Measurements from ENCODE around the gene IRF7. TPM values are rescaled to one million over a fixed set of nuclear protein-coding genes. Genes with fewer than 3 reads are reported as not detected.
A peak's percentile ranks its signal among the peaks of the same experiment; 100 is the strongest.

The IRF7 gene
- total and polyA plus RNA-seq, 12 donors = 4.5 to 48.4 (median 11.4) TPM

GRCh38 chr11:571802-572185 is 44.0 kb downstream of the IRF7 start:
- H3K36me3 ChIP-seq = no peaks in the 10 kb centered on the region
- intact Hi-C loops (cut with DNase I) = loop anchor here in 1 of 10 donors (10.0 kb wide), 1 partner anchor 57 kb away; no protein-coding TSS in a partner anchor
- TF ChIP-seq, protein P1, sequence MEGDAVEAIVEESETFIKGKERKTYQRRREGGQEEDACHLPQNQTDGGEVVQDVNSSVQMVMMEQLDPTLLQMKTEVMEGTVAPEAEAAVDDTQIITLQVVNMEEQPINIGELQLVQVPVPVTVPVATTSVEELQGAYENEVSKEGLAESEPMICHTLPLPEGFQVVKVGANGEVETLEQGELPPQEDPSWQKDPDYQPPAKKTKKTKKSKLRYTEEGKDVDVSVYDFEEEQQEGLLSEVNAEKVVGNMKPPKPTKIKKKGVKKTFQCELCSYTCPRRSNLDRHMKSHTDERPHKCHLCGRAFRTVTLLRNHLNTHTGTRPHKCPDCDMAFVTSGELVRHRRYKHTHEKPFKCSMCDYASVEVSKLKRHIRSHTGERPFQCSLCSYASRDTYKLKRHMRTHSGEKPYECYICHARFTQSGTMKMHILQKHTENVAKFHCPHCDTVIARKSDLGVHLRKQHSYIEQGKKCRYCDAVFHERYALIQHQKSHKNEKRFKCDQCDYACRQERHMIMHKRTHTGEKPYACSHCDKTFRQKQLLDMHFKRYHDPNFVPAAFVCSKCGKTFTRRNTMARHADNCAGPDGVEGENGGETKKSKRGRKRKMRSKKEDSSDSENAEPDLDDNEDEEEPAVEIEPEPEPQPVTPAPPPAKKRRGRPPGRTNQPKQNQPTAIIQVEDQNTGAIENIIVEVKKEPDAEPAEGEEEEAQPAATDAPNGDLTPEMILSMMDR (IDR thresholded peaks at IDR 0.05) = no peak
- WGBS, 2 donors = 69 to 72% methylated on average over 8 of the region's 8 CpGs
- H3K4me1 ChIP-seq = peaks cover 6 to 40% (median 35%) of the 10 kb centered on the region in 9 donors
- no peak for ATAC-seq
- H3K4me3 ChIP-seq = no peak overlapping the region
- peaks cover 0 to 21% (median 0%) of the 10 kb centered on the region in 7 donors for H3K27me3 ChIP-seq
- no peak for DNase-seq
- no peak overlapping the region for H3K27ac ChIP-seq
- H3K9me3 ChIP-seq = no peaks in the 10 kb centered on the region

- WGBS, 2 donors = 22 to 25% methylated on average over 36 of the region's 36 CpGs
- DNase-seq (peak; percentile 41 to 78), ATAC-seq (peak; percentile 1 to 49 (median 23))
- Histone ChIP-seq H3K27ac (peak overlapping the region; percentile 94 to 100 (median 98)), H3K4me3 (peak overlapping the region; percentile 60 to 84 (median 74)), H3K27me3 (peaks cover 0 to 9% (median 0%) of the 10 kb centered on the region in 7 donors), H3K4me1 (peaks cover 6 to 29% (median 22%) of the 10 kb centered on the region in 9 donors), H3K9me3 (no peaks in the 10 kb centered on the region), H3K36me3 (no peaks in the 10 kb centered on the region)
- intact Hi-C loops (cut with DNase I) = no loop called here
- TF ChIP-seq, protein P1 (IDR thresholded peaks at IDR 0.05) = no peak
Measured at GRCh38 chr11:569158-569885, 46.4 kb downstream of the IRF7 start.

GRCh38 chr11:568306-569157 is 47.2 kb downstream of the IRF7 start:
- intact Hi-C loops (cut with DNase I) = no loop called here
- peaks cover 0 to 5% (median 0%) of the 10 kb centered on the region in 7 donors for H3K27me3 ChIP-seq
- no peaks in the 10 kb centered on the region for H3K9me3 ChIP-seq
- ATAC-seq = peak; percentile 83 to 95 (median 91)
- H3K36me3 ChIP-seq = peaks cover 0 to 5% (median 0%) of the 10 kb centered on the region in 9 donors
- H3K4me3 ChIP-seq = peak overlapping the region; percentile 60 to 84 (median 74)
- TF ChIP-seq, protein P1 (IDR thresholded peaks at IDR 0.05) = no peak
- peaks cover 6 to 25% (median 18%) of the 10 kb centered on the region in 9 donors for H3K4me1 ChIP-seq
- WGBS, 2 donors = 1% methylated on average over 65 to 118 of the region's 123 CpGs
- DNase-seq = peak; percentile 91 to 95
- peak overlapping the region; percentile 94 to 100 (median 98) for H3K27ac ChIP-seq

- TF ChIP-seq, protein P1 (IDR thresholded peaks at IDR 0.05) = no peak
Measured at GRCh38 chr11:567629-568292, 48.0 kb downstream of the IRF7 start.

More at GRCh38 chr11:567629-568292, 48.0 kb downstream of the IRF7 start:
- intact Hi-C loops (cut with DNase I) = no loop called here
- DNase-seq (no peak), ATAC-seq (peak in 7 of 8 donors; percentile 1 to 32 (median 8))
- H3K27me3 ChIP-seq = no peaks in the 10 kb centered on the region
- WGBS, 2 donors = 15 to 22% methylated on average over 40 to 41 of the region's 41 CpGs
- peaks cover 0 to 8% (median 0%) of the 10 kb centered on the region in 9 donors for H3K36me3 ChIP-seq
- H3K4me3 ChIP-seq = peak overlapping the region; percentile 21 to 80 (median 73)
- H3K4me1 ChIP-seq = peaks cover 6 to 25% (median 18%) of the 10 kb centered on the region in 9 donors
- no peaks in the 10 kb centered on the region for H3K9me3 ChIP-seq
- H3K27ac ChIP-seq = peak overlapping the region; percentile 68 to 100 (median 95)
